OCI-LY7 (cell line): Measurements from ENCODE around the gene KLF8.

Source experiments
- EZH2phosphoT487 ChIP-seq: fragments of 200-600 bp; sonication (generic); IDR thresholded peaks from 2 replicates; pipeline ENCODE4 v1.6.1; 2018; ENCODE audit warnings: low read depth, borderline replicate concordance, mild to moderate bottlenecking, mixed run types, antibody characterized with exemption, low read length, moderate library complexity, mixed read lengths
- TF ChIP-seq, protein P1 (sequence below): fragments of 200-600 bp; sonication (generic); conservative IDR thresholded peaks from 2 replicates; pipeline ENCODE4 v1.5.1; 2014; ENCODE audit warnings: mild to moderate bottlenecking, antibody characterized with exemption, low read length, moderate library complexity, mixed read lengths

- TF ChIP-seq, protein P1, sequence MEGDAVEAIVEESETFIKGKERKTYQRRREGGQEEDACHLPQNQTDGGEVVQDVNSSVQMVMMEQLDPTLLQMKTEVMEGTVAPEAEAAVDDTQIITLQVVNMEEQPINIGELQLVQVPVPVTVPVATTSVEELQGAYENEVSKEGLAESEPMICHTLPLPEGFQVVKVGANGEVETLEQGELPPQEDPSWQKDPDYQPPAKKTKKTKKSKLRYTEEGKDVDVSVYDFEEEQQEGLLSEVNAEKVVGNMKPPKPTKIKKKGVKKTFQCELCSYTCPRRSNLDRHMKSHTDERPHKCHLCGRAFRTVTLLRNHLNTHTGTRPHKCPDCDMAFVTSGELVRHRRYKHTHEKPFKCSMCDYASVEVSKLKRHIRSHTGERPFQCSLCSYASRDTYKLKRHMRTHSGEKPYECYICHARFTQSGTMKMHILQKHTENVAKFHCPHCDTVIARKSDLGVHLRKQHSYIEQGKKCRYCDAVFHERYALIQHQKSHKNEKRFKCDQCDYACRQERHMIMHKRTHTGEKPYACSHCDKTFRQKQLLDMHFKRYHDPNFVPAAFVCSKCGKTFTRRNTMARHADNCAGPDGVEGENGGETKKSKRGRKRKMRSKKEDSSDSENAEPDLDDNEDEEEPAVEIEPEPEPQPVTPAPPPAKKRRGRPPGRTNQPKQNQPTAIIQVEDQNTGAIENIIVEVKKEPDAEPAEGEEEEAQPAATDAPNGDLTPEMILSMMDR = no peak
- no peak for TF ChIP-seq EZH2phosphoT487
Observed at GRCh38 chrX:56284269-56284668, 52.1 kb downstream of the KLF8 start.
